Fibroblast of skin of left quadriceps (primary cell): ENCODE measurements around the gene SEMA3A.
"Not testable (repeated sequence)": the region's sequence is repeated elsewhere in the genome, so short reads cannot be mapped to it uniquely, and the experiment has no call there.

Experiments
- DNase-seq, 2 experiments: peaks; one replicate each; pipeline ENCODE4 v3.0.0-alpha.2; 2013; ENCODE audit warnings: low read depth in 2 of 2

Gene SEMA3A

DNA sequence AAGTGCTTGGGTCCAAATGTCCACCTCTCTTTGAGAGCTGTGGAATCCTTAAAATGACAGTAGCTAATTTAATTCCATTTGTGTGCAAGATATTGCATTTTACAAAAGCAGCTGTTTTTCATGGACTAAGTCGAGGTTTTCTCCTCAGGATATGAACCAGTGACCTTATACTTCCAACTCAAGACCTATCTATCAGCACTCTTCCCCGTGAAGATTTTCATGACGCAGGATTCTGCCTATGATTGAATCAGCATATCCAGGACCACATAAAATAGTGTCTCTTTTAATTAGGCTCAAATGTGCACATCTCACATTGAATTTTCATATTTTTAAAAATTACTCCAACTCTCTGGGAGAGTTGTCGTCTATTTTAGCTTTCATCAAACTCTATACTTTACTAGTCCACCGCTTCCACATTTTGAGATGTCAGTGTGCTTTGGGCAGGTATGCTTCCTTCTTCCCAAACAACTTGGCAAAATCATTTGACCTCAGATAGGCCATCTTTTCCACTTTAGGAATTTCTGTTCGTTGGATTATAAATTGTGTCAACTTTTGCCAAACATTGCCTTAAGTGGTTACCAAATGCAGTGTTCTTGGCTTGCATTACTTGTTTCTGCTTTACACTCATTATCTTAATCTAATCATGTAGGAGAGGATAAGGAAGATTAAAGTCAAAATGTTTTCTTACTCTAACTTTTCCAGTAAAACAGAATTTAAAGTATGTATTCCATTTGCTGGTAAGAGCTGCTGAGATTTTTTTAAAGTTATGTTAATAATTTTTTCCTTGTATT lies 39.4 kb downstream of the SEMA3A start:
- DNase-seq: no peak

DNA sequence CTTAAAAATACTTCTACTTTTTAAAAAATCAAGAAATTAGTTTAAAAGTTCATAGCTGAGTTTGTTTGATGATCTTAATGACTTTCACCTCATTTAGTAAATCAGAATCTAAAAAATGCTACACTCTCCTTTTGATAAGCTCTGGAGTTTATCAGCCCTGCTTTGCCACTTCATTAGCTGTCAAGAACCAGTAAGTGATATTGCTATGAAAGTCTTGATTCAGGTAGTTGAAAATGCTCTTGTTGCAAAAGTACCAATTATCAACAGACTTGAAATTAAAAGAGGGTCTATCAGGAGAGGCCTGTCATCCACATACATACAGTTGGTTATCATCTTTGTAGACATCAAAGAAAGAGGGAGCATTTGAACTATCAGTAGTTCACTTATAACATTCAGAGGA lies 41.6 kb downstream of the SEMA3A start:
- no peak for DNase-seq

DNA sequence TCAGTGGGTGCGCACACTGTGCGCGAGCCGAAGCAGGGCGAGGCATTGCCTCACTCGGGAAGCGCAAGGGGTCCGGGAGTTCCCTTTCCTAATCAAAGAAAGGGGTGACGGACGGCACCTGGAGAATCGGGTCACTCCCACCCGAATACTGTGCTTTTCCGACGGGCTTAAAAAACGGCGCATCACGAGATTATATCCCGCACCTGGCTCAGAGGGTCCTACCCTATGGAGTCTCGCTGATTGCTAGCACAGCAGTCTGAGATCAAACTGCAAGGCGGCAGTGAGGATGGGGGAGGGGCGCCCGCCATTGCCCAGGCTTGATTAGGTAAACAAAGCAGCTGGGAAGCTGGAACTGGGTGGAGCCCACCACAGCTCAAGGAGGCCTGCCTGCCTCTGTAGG lies 44.2 kb downstream of the SEMA3A start:
- not testable (repeated sequence) for DNase-seq

DNA sequence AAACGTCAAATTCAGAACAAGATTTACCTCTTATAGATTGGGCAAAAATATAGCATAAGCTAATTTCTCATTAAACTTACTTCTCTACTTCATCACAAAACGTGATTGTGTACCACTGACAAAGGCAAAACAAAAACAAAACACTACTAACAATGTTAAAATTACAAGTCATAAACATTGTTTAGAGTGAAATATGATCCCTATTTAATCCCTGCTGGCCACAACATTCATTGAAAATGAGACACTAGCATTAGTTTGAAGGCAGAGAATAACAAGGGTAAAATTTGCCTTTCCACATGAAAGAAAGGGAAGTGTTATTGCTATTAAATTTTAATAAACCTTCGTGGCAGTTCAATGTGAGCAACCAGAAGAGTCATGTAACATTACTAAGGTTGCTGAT lies 45.0 kb downstream of the SEMA3A start:
- no peak for DNase-seq

DNA sequence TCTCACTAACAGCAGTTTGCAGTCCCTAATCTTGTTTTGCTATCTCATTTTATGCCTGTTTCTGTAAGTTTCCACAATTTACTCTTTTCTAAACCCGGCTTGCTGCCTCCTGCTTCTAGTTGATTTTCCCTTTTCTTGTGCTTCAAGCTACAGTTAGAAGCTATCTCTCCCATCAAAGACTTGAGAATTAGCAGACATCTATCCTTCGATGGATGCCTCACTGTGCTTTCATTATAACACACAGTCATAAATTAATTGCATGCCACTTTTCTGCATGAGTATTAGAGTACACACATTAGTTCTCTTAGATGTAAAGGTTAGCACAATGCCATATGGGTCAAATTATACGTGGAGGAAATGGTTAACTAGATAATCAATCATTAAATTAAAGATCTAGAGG lies 48.7 kb downstream of the SEMA3A start:
- no peak for DNase-seq

DNA sequence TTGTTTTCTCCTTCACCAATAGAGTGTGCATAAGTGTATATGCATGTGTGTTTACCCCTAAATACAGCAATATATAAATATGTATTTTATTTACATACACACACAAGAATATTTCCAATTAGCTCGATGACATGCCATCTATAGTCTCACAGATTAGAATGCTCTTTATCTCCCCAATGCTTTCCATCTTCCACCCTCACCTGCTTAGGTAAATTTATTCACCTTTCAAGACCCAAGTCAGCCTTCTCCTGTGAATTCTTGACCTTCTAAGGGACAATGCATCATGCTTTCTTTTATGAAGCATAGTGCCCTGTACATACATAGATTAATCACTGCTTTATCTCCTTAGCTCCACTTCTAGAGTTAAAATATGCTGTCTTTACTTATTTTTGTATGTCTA lies 49.7 kb downstream of the SEMA3A start:
- DNase-seq: no peak

DNA sequence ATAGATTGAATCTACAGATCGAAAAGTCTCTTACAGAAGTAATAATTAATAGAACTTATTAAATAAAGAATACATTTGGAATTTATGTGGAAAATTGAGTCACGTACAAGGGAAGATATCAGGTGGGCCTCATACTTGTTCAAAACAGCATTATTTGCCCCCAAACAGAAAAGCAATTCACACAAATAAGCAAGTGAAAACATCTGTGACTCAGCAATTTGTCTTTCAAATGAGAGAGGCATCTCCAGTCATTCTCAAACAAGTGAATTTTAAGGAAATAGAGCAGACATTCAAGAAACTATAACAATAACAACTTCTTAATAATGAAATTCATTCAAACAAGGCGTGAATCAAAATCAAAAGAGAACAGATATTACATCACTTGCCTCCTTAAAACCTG lies 50.1 kb downstream of the SEMA3A start:
- DNase-seq: no peak

DNA sequence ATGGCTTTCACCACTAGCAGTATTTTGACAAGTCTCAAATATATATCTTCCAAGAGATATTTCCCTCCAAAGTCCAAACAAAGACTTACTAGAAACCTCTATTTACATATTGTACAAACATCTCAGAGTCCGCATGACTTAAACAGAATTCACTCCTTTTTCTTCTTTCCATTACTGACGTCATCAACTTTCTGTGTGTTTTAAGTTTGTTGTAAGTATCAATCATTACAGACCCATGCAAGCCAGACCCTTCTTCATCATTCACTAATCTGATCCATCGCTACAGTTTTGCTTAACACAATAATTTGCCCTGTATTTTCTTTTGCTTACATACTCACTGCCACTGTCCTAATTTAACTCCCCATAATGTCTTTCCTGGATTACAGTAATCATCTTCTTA lies 51.9 kb downstream of the SEMA3A start:
- no peak for DNase-seq

DNA sequence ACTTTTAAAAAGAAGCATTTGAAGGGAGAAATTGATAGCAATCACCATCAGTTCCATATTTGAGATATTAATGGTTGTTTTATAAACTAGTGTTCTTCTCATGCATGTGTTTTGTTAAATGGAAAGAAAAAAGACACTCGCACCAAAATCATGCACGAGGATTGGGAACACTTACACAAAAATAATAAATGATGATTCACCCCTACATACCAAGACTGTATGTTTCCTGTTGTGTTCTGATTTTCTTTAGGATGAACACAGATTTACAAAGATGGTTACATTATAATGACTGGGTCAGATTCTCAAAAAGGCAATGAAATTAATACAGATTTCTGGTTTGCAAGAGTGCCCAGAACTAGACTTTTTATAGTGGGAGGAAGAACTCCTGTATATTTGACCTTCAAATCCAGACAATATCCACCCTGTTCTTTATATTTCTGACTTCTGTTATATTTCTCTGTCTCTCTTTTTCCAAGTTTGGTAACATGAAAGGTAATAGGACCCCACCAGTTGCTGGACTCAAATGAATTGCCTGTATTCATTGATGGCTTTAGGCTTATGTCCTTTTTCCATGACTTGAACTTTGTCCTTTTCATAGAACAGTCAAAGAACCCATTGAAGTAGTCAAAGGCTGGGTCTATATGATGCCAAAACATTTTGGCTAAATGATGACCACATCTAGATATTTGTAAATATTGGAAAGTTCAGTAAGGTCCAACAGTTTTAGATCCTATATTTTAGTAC lies 54.4 kb downstream of the SEMA3A start:
- DNase-seq: no peak

DNA sequence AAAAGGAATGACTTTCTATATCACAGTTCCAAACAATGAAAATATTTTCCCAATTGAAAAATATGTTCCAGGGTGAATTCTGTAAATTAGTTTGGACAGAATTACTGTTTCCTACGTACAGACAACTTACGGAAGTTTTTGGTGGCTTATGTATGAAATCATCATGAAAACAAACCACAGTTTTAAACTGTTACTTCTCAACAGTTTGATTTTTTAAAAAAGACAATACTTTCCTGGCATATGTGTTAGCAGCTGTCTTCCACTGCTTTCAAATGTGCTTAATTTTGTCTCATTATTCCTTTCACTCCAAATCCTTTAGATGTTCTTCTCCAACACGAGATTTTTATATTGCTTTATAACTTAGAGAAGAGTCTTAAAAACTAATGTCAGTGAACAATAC lies 56.2 kb downstream of the SEMA3A start:
- DNase-seq: no peak

DNA sequence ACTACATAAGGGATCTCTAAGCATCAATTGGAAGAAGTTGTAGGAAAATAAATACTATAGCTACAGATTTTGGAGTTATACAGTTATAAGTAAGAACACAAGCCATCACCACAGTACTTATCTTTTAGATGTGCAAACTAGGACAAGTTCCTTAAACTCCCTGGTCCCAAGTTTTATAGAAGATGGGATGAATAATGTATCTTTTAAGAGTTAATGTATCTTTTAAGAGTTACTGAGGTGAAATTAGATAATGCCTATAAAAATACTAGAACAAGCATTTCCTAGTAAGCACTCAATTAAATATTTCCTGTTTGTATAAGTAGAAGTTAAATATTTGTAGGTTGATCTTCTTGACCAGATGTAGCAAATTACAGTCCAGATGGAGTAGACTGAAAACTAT lies 56.8 kb downstream of the SEMA3A start:
- DNase-seq: no peak

DNA sequence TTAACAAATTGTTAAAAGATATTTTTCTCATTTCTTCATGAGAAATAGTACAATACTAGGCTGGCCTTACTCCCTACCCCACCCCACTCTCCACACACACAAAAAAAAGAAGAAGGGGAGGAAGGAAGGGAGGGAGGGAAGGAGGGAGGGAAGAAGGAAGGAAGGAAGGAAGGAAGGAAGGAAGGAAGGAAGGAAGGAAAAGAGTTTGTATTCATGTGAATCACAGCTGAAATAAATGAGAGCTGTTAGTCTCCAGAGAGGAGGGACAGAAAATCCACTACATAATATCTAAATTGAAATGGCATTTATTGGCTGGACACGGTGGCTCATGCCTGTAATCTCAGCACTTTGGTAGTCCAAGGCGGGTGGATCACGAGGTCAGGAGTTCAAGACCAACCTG lies 57.8 kb downstream of the SEMA3A start:
- no peak for DNase-seq

DNA sequence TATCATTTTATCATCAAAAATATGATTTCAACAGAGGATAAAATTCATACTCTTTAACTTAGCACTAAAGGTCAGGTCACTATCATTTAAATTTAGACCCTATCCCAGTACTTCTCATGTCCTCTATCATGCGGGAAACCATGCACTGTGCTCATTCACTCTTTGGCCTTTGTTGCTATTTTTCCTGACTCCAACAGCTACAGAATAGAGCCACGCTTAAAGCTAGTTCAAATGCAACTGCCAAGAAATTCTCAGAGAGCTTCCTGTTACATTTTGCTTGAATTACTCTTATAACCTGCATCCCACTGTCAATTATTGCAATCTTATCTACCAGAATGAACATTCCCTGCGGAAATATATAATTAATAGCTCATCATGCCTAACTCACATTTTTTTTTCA lies 58.3 kb downstream of the SEMA3A start:
- DNase-seq: no peak

DNA sequence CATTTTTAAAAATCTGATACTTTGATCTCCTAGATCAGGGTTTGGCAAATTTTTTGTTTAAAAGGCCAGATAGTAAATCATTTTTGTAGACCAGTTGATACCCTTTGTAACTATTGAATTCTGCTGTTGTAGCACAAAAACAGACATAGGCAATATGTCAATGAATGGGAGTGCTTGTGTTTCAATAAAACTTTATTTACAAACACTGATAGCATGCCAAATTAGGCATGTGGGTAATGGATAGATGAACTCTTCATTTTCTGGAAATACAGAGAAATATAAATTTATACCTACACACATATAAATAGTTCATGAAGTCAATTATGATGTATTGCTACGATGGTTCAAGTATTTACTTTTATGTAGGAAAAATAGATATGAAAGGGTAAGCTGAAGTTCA lies 60.4 kb downstream of the SEMA3A start:
- no peak for DNase-seq

DNA sequence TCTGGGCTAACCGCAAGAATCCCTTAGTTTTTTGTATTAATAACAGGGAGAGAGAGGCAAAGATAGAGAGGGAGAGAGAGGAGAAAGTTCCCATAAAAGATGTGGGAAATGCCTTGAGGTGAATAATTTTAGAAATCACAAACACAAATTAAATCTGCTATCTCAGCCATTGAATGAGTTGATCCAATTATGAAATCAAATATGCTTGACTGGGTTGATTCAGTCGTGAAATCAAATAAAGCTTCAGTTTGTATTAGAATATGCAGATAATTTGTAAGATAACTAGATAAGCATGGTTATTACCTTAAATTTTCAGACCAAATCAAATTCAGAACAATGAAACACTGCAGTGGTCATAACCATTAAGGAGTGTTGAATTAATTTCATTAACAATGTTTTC lies 68.9 kb downstream of the SEMA3A start:
- DNase-seq: no peak

DNA sequence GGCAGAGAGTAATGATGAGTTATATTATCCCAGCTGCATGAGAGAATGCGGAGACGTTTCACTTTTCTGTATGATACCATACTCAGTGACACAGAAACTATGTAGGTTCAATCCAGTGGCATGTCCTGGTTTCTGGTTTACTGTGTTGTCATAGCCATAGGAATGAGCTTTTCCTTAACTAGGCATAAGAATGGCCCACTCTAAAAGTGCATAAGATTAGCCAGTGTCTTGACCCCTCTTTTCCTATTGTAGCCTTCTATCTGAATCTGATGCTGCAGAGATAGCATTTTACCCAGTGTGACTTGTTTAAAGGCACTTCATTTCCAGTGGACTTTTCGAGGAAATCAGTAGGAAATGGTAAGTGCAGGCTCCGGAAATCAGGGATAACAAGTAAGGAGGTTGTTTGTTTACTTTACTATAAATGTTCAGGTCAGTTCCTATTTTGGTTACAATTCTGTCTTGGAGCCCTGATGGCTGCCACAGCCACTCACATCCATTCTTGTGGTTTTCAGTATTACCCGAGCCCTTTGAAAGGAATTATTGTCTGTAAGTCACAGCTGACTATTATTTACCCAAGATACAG lies 70.5 kb downstream of the SEMA3A start:
- no peak for DNase-seq

DNA sequence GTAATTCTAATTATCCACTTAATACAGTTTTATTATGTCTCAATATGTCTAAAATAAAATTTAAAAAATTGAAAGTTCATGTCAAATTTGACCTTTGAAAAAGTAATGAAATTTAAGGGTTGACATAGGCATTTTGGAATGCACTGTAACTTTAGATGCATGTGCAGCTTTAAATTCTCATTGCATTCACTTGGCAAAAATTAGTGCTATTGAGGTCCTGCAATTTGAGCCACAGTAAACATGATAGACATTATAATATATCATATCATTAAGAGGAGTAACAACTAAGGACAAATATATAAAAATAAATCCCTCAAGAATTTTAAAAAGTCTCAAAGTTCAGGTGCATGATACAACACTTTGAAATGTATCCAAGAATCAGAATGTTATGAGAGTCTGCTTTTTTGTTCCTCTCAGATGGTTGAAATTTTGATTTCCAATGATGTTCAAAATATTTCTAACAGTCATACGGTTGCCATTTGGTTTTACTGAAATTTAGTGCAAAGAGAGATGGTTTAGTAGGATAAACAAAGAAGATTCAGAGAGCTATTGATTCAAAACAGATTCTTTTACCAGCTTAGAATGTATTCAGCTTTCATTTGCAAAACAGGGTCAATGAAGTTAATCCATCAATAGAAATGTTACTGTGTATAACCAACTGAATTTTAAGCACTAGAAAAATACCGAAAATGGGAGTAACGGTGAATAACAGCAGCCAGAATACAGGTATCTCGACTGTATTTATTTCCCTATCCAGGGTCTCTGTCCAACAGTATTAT lies 71.8 kb downstream of the SEMA3A start:
- DNase-seq: no peak

DNA sequence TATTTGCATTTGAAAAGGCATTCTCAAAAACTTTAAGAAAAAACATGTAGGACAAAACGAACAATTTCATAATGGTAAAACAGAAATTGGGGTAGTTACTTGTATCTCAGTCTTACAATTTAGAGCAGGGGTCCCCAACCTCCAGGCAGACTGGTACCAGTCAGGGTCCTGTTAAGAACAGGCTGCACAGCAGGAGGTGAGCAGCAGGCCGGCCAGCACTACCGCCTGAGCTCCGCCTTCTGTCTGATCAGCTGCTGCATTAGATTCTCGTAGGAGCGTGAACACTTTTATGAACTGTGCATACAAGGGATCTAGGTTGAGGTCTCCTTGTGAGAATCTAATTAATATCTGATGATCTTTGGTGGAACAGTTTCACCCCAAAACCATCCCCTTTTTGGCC lies 77.3 kb downstream of the SEMA3A start:
- DNase-seq: no peak

DNA sequence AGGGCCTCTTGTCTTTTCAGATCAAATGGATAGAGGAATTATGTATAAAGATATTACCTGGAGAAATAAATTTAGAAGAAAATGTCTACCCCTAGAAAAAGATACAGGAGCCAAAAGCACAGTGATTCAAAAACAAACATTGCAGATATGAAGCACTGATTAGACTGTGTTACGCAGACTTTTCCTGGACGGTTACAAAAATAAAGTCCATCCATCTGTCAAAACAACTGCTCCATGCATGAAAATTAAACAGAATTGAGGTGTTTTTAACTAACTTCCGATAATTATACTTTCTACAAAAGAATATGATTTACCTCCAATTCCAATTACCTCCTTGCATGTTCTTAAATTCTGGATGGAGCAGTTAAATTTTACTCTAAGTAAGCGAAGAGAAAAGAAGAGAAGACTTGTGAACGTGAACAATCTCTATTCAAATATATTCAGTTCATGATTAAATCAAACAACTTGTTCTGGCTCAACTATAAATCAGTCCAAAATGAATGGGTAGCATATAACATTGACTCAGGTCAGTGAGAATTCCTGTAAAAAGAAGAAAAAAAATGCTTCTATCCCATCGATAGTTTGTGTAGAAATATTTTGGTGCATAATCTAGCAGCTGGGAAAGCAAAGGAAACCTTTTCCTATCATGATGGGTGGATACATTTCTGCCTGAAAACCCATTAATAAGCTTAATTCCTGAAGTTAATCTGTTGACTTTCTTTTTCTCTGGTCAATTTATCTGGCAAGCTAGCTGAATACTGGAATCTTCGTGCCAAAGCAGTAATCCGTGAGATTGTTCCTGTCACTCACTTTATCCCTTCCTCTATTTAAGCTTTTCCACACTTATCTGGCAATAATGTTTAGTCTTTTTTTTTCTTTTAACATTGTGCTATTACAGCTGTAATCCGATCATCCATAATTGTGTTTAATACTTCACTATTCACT lies 80.4 kb downstream of the SEMA3A start:
- no peak for DNase-seq

DNA sequence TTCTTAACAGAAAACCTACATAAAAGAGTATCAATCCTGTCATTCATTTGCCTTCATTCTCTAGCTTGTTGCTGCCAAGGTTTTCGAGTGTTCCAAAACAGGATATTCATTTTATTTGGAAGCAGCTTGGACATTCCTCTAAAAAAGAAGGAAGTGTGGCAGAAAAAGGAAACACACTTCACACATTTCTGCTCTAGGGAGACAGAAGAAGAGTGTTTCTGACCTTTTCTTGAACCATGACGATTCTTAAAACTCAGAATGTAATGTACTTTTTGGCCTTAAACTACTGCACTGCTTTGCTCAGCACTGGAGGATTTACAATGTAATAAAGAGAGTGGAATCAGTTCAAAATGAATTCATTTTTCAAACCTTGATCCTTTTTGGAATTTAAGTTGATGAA lies 81.3 kb downstream of the SEMA3A start:
- no peak for DNase-seq

DNA sequence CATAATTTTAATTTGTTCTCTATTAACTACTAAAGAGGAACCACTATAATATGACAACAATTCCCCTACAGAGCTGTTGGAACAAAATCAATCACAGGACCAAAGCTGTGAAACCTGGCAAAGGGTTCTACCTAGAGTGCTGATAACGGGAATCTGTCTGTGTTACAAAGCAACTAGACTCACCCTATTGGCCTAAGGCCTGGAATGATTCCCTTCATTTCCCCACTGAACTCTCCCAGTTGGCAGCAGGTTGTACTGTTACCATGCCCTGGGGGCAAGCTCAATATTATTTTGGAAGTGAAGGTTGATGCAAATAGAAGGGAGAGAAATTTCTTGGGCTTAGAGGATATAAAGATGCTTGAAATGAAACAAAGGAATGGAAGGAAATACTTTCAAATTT lies 81.8 kb downstream of the SEMA3A start:
- DNase-seq: no peak
